ENCODE data around the gene LINC00237.

DNA sequence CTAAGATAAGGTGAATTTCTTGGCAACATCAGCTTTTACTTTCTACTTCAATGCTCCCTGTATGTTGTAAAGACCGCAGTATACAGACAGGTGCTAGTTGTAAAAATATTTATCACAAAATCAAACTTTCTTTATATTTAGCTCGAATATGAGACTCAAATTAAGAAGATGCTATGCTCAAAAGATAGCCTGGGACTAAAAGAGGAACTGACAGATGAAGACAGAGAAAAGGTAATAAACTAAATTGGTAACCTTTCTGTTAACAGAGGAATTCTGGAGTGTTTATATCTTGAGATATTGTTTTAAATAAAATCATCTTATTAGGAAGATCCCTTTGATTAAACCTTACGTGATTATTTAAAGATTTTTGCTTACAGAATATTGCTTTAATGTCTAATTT, 39.3 kb upstream of the LINC00237 start:
- TF ChIP-seq, protein P1, sequence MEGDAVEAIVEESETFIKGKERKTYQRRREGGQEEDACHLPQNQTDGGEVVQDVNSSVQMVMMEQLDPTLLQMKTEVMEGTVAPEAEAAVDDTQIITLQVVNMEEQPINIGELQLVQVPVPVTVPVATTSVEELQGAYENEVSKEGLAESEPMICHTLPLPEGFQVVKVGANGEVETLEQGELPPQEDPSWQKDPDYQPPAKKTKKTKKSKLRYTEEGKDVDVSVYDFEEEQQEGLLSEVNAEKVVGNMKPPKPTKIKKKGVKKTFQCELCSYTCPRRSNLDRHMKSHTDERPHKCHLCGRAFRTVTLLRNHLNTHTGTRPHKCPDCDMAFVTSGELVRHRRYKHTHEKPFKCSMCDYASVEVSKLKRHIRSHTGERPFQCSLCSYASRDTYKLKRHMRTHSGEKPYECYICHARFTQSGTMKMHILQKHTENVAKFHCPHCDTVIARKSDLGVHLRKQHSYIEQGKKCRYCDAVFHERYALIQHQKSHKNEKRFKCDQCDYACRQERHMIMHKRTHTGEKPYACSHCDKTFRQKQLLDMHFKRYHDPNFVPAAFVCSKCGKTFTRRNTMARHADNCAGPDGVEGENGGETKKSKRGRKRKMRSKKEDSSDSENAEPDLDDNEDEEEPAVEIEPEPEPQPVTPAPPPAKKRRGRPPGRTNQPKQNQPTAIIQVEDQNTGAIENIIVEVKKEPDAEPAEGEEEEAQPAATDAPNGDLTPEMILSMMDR (conservative IDR thresholded peaks at IDR 0.05), result no peak
- no peak for TF ChIP-seq ZFX (IDR thresholded peaks at IDR 0.05)

Data from C4-2B (cell line).